Posterior cingulate gyrus (tissue), 11 donors: ENCODE results near the gene FHIT.
"Not testable (repeated sequence)": the region's sequence is repeated elsewhere in the genome, so short reads cannot be mapped to it uniquely, and the experiment has no call there.

ENCODE experiments used
- DNase-seq, 10 donors: peaks; one replicate each; pipeline versions ENCODE4 v3.0.0 to v3.0.0-alpha.2; 2020 to 2021; ENCODE audit warnings: mixed read lengths in 3 of 10
- intact Hi-C: fragments of 100-400 bp; cut with DNase I; formaldehyde crosslinking; loops from one replicate; pipeline ENCODE4 v1.15.1; 2023

FHIT gene

GRCh38 chr3:60952055-60952454 lies 299.2 kb downstream of the FHIT start:
- intact Hi-C loops: no loop called here
- no peak for DNase-seq

DNA sequence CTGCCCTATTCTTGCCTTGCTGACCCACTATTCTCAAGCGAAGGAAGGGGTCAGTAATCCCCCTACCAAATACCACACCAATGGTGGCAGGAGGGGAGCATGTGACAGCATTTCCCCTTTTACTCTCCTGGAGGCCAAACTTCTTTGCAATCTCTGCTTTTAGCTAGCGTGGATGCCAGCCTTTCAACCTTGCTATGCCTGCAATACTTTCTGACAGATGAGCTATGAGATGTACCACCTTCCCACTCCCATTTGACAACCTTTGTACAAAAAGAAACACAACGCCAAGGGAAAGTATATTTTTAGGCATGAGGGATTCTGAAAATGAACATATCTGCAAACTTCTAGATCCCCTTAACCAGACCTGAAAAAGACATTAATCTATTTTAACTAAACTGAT lies 302.1 kb downstream of the FHIT start:
- DNase-seq: no peak
- intact Hi-C loops: no loop called here

- DNase-seq: no peak
- intact Hi-C loops: no loop called here
Observed at GRCh38 chr3:60948488-60948887, 302.8 kb downstream of the FHIT start.

DNA sequence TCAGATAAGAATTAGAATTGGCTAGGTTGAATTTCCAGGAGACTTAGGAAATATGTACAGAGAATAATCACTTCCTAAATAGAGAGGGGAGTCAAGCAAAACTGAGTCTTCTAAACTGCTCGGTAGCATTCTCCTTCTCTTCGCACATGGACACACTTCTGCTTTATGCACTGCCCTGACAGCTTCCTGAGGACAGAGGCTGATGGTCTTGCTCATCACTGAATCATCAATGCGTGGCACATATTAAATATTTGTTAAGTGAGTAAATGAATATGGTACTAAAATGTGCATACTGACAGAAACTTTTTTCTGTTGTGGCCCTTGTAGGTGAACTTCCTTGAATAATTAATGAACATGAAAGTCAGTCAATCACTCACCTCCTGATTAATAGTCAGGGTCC lies 315.5 kb downstream of the FHIT start:
- DNase-seq: no peak
- intact Hi-C loops: no loop called here

- intact Hi-C loops: no loop called here
- no peak for DNase-seq
Observed at GRCh38 chr3:60933824-60934223, 317.4 kb downstream of the FHIT start.

DNA sequence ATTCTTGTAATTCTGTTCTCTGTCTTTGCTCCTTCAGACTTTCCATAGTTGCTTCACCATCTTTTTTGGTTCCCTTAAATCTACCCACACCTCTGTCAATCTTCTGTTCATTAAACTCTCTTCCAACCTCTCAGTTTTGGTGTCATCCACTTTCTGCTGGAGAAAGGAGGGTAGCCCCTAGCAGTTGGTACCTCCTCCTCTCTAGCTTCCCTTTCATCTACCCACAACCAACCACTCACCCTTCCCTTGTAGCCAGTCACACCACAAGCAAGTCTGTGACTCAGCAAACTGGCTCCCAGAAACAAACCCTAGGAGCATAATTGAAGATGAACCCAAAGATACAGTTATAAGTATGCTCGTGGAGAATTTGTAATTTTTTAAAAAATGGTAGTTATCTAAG lies 318.6 kb downstream of the FHIT start:
- intact Hi-C loops: no loop called here
- DNase-seq: no peak

GRCh38 chr3:60932170-60932569 lies 319.1 kb downstream of the FHIT start:
- intact Hi-C loops: no loop called here
- DNase-seq: no peak

GRCh38 chr3:60931452-60931851 lies 319.8 kb downstream of the FHIT start:
- intact Hi-C loops: no loop called here
- no peak for DNase-seq

- no peak for DNase-seq
- intact Hi-C loops: no loop called here
Observed at GRCh38 chr3:60920519-60920918, 330.7 kb downstream of the FHIT start.

GRCh38 chr3:60919296-60919695 lies 332.0 kb downstream of the FHIT start:
- intact Hi-C loops: no loop called here
- no peak for DNase-seq

DNA sequence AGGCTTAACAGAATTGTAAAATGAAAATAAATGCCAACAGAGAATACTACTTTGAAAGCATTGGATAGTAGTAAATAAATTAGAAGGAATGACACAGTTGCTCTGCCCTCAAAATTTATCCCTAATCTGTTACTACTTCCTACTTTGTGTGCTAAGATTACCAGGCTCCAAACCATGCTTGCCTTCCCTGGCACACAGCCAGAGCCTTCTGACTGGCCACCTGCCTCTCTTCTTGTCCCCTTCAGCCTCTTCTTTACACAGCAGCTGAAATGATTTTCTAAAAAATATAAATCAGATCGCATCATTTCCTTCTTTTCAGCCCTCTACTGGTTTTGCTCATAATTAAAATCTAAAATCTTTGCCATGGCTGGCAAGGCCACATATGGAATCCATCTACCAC lies 334.1 kb downstream of the FHIT start:
- intact Hi-C loops: no loop called here
- peak in 4 of 10 donors; percentile 6 to 76 (median 45) for DNase-seq

DNA sequence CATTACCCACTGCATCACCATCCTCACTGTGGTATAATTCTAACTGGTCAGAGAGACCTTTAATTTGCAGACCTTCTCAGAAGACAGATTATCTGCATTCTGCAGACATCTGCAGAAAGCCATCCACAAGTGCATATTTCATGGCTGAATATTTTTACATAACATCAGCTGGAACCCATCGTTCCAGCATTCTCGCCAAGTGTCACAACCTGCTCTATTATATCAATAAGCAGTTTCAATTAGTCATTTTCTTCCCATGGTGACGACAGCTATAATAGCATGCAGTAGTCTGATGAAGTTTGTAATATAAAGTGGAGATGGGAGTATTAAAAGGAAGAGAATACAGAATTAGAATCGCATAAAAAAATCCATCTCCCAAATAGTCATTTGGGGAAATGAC lies 334.7 kb downstream of the FHIT start:
- DNase-seq: no peak
- intact Hi-C loops: no loop called here

- intact Hi-C loops: no loop called here
- no peak for DNase-seq
Observed at GRCh38 chr3:60913474-60913873, 337.8 kb downstream of the FHIT start.

GRCh38 chr3:60912876-60913275 lies 338.4 kb downstream of the FHIT start:
- DNase-seq: no peak
- intact Hi-C loops: no loop called here

DNA sequence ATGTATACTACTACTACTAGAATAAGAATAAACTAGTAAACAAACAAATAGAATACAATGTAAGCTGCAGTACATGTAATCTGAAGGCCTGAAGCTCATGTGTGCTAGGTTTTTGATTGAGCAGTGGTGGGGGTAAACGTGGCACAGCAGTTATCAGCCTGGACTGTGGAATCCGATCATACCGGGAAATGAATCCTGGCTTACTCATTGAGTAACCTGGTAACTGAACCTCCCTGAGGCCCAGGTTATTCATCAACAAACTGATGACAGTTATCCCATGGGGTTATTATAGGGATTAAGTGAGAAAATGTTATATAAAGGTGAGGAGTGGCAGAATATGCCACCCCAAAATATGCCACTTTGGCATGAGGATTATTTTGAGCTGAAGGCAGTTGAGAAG lies 339.1 kb downstream of the FHIT start:
- intact Hi-C loops: no loop called here

GRCh38 chr3:60909526-60909925 lies 341.7 kb downstream of the FHIT start:
- intact Hi-C loops: no loop called here
- no peak for DNase-seq

More for the DNA sequence above, 339.1 kb downstream of the FHIT start:
- DNase-seq: no peak

GRCh38 chr3:60906283-60906682 lies 345.0 kb downstream of the FHIT start:
- intact Hi-C loops: no loop called here
- no peak for DNase-seq

GRCh38 chr3:60898321-60898720 lies 352.9 kb downstream of the FHIT start:
- intact Hi-C loops: no loop called here
- DNase-seq: no peak

GRCh38 chr3:60893946-60894345 lies 357.3 kb downstream of the FHIT start:
- intact Hi-C loops: no loop called here
- no peak for DNase-seq

GRCh38 chr3:60890226-60890625 lies 361.0 kb downstream of the FHIT start:
- intact Hi-C loops: no loop called here

DNA sequence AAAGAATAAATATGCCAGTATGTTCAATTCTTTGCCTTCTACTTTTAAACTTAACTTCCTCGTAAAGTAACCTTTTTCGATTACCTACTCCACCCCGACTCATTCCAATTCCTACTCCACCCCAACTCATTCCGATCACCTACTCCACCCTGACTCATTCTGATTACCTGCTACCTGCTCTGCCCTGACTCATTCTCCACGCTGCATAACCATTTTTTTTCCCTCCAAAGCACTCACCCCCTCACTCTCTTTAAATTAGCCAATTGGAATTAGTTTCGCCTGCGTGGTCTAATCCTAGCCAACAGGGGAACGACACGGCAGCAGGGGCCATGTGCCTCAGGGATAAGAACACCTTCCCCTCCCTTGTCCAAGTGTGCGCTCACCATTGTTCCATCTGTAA lies 362.3 kb downstream of the FHIT start:
- intact Hi-C loops, DNase-seq: not testable (repeated sequence)

More at GRCh38 chr3:60890226-60890625, 361.0 kb downstream of the FHIT start:
- DNase-seq: no peak

DNA sequence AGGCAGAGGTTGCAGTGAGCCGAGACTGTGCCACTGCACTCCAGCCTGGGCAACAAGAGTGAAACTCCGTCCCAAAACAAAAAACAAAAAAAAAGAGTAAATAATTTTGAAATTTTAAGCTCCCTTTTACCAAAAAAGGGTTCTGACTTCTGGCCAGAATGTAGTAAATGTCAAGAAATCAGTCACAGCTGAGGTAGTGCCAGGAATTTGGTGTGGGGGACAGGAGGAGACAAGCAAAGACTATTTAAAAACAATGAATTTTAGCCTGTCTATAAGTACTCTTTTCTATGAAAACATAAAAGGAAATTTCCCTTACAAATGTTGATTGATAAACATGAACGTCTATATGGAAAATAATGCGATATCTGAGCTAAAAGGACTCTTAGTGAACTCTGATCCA lies 363.7 kb downstream of the FHIT start:
- intact Hi-C loops: no loop called here
- no peak for DNase-seq

- DNase-seq: no peak
- intact Hi-C loops: no loop called here
Observed at GRCh38 chr3:60886518-60886917, 364.7 kb downstream of the FHIT start.

GRCh38 chr3:60884005-60884404 lies 367.2 kb downstream of the FHIT start:
- intact Hi-C loops: no loop called here
- no peak for DNase-seq
